Activated CD4-positive, alpha-beta memory T cell treated with anti-CD3 and anti-CD28 coated beads for 36 hours (primary cell): Measurements from ENCODE around the gene LARP4B. TPM values are rescaled to one million over a fixed set of nuclear protein-coding genes. Genes with fewer than 3 reads are reported as not detected.

Experiments
- CTCF ChIA-PET: fragments of 350-600 bp; sonication (Branson Sonifier 250); formaldehyde crosslinking; loops from one replicate; lab custom pipeline; 2021; ENCODE audit warnings: antibody characterized with exemption, inconsistent platforms; lab: Charles Lee
- POLR2A ChIA-PET: fragments of 350-600 bp; sonication (Branson Sonifier 250); formaldehyde crosslinking; loops from one replicate; lab custom pipeline; 2021; ENCODE audit warnings: antibody characterized with exemption; lab: Charles Lee
- DNase-seq: peaks from one replicate; pipeline ENCODE4 v3.0.0-alpha.2; 2020
- H3K27ac Mint-ChIP-seq: one replicate; pipeline ENCODE4 v1.8.0; 2021; ENCODE audit warnings: mixed read lengths
- H3K27me3 Mint-ChIP-seq: one replicate; pipeline ENCODE4 v1.8.0; 2021; ENCODE audit warnings: mixed read lengths
- H3K36me3 Mint-ChIP-seq: one replicate; pipeline ENCODE4 v1.8.0; 2021; ENCODE audit warnings: mixed read lengths
- H3K4me1 Mint-ChIP-seq: one replicate; pipeline ENCODE4 v1.8.0; 2021; ENCODE audit warnings: low read depth, mixed read lengths
- H3K4me3 Mint-ChIP-seq: one replicate; pipeline ENCODE4 v1.8.0; 2021; ENCODE audit warnings: mild to moderate bottlenecking, mixed read lengths
- H3K9me3 Mint-ChIP-seq: one replicate; pipeline ENCODE4 v1.8.0; 2021; ENCODE audit warnings: mixed read lengths
- intact Hi-C: fragments of 100-400 bp; cut with micrococcal nuclease; formaldehyde crosslinking; loops from one replicate; pipeline ENCODE4 v1.15.1; 2023
- total RNA-seq, 2 experiments: library from RNA; stranded (reverse); gene quantifications; one replicate each; pipeline ENCODE4 v1.2.3, GENCODE V29; 2021

LARP4B gene
- total RNA-seq, 2 experiments from 2014 or later, result 92.1 to 95.0 TPM

GRCh38 chr10:968546-969199, 37.2 kb upstream of the LARP4B start:
- ChIA-PET CTCF (no interaction called here), POLR2A (no interaction called here)
- peaks cover 7% of the 10 kb centered on the region for H3K4me1 Mint-ChIP-seq
- no peak for DNase-seq
- H3K27me3 Mint-ChIP-seq, result peaks cover 18% of the 10 kb centered on the region
- H3K36me3 Mint-ChIP-seq, result no peaks in the 10 kb centered on the region
- H3K9me3 Mint-ChIP-seq, result peaks cover 3% of the 10 kb centered on the region
- intact Hi-C loops, result no loop called here
- H3K27ac Mint-ChIP-seq, result no peak overlapping the region
- no peak overlapping the region for H3K4me3 Mint-ChIP-seq

- H3K4me3 Mint-ChIP-seq, result no peak overlapping the region
- no peak for DNase-seq
- intact Hi-C loops, result no loop called here
- peaks cover 7% of the 10 kb centered on the region for H3K4me1 Mint-ChIP-seq
- H3K27ac Mint-ChIP-seq, result no peak overlapping the region
- H3K27me3 Mint-ChIP-seq, result peaks cover 18% of the 10 kb centered on the region
- POLR2A ChIA-PET, result no interaction called here
- CTCF ChIA-PET, result interaction anchor here (0.6 kb wide), 1 partner anchor 52 kb away, joined by 4 read pairs; no protein-coding TSS in a partner anchor
- H3K36me3 Mint-ChIP-seq, result no peaks in the 10 kb centered on the region
- no peaks in the 10 kb centered on the region for H3K9me3 Mint-ChIP-seq
These were observed 35.1 kb upstream of the LARP4B start for GRCh38 chr10:966466-967235.

- Mint-ChIP-seq H3K36me3 (no peaks in the 10 kb centered on the region), H3K4me3 (no peak overlapping the region), H3K27ac (no peak overlapping the region), H3K9me3 (no peaks in the 10 kb centered on the region), H3K4me1 (peaks cover 7% of the 10 kb centered on the region), H3K27me3 (peaks cover 16% of the 10 kb centered on the region)
- ChIA-PET CTCF (no interaction called here), POLR2A (no interaction called here)
- intact Hi-C loops, result no loop called here
- DNase-seq, result no peak
These were observed 33.5 kb upstream of the LARP4B start for GRCh38 chr10:964988-965417.

- H3K27ac Mint-ChIP-seq, result no peak overlapping the region
- intact Hi-C loops, result no loop called here
These were observed 32.9 kb upstream of the LARP4B start for GRCh38 chr10:964321-964987.

GRCh38 chr10:963655-964054, 32.1 kb upstream of the LARP4B start:
- no peak overlapping the region for H3K27ac Mint-ChIP-seq
- H3K4me3 Mint-ChIP-seq, result no peak overlapping the region
- no peak for DNase-seq
- peaks cover 7% of the 10 kb centered on the region for H3K27me3 Mint-ChIP-seq
- CTCF ChIA-PET, result no interaction called here
- peaks cover 7% of the 10 kb centered on the region for H3K4me1 Mint-ChIP-seq
- POLR2A ChIA-PET, result no interaction called here
- intact Hi-C loops, result no loop called here
- no peaks in the 10 kb centered on the region for H3K36me3 Mint-ChIP-seq
- H3K9me3 Mint-ChIP-seq, result no peaks in the 10 kb centered on the region

More at GRCh38 chr10:964321-964987, 32.9 kb upstream of the LARP4B start:
- Mint-ChIP-seq H3K4me3 (no peak overlapping the region), H3K4me1 (peaks cover 7% of the 10 kb centered on the region), H3K9me3 (no peaks in the 10 kb centered on the region), H3K27me3 (peaks cover 12% of the 10 kb centered on the region), H3K36me3 (no peaks in the 10 kb centered on the region)
- DNase-seq, result no peak
- ChIA-PET CTCF (no interaction called here), POLR2A (no interaction called here)

GRCh38 chr10:963186-963585, 31.7 kb upstream of the LARP4B start:
- ChIA-PET POLR2A (no interaction called here), CTCF (no interaction called here)
- no peak for DNase-seq
- no peaks in the 10 kb centered on the region for H3K36me3 Mint-ChIP-seq
- H3K4me1 Mint-ChIP-seq, result peaks cover 7% of the 10 kb centered on the region
- H3K27ac Mint-ChIP-seq, result no peak overlapping the region
- peaks cover 2% of the 10 kb centered on the region for H3K27me3 Mint-ChIP-seq
- intact Hi-C loops, result no loop called here
- H3K4me3 Mint-ChIP-seq, result no peak overlapping the region
- no peaks in the 10 kb centered on the region for H3K9me3 Mint-ChIP-seq

GRCh38 chr10:962342-962741, 30.8 kb upstream of the LARP4B start:
- Mint-ChIP-seq H3K9me3 (no peaks in the 10 kb centered on the region), H3K27ac (no peak overlapping the region), H3K4me3 (no peak overlapping the region), H3K36me3 (no peaks in the 10 kb centered on the region), H3K4me1 (peaks cover 5% of the 10 kb centered on the region), H3K27me3 (peaks cover 2% of the 10 kb centered on the region)
- POLR2A ChIA-PET, result no interaction called here
- intact Hi-C loops, result no loop called here
- DNase-seq, result no peak
- CTCF ChIA-PET, result no interaction called here

- Mint-ChIP-seq H3K4me3 (no peak overlapping the region), H3K27me3 (peaks cover 2% of the 10 kb centered on the region), H3K4me1 (no peaks in the 10 kb centered on the region), H3K36me3 (no peaks in the 10 kb centered on the region), H3K9me3 (no peaks in the 10 kb centered on the region), H3K27ac (no peak overlapping the region)
- DNase-seq, result no peak
- CTCF ChIA-PET, result no interaction called here
- intact Hi-C loops, result no loop called here
- POLR2A ChIA-PET, result no interaction called here
These were observed 27.4 kb upstream of the LARP4B start for GRCh38 chr10:958856-959255.

GRCh38 chr10:958106-958505, 26.6 kb upstream of the LARP4B start:
- intact Hi-C loops, result no loop called here
- POLR2A ChIA-PET, result no interaction called here
- Mint-ChIP-seq H3K9me3 (no peaks in the 10 kb centered on the region), H3K27ac (no peak overlapping the region), H3K36me3 (no peaks in the 10 kb centered on the region), H3K4me3 (no peak overlapping the region), H3K4me1 (no peaks in the 10 kb centered on the region), H3K27me3 (peaks cover 4% of the 10 kb centered on the region)
- CTCF ChIA-PET, result no interaction called here
- DNase-seq, result no peak

- DNase-seq, result no peak
- POLR2A ChIA-PET, result no interaction called here
- Mint-ChIP-seq H3K27ac (no peak overlapping the region), H3K9me3 (no peaks in the 10 kb centered on the region), H3K4me1 (no peaks in the 10 kb centered on the region), H3K4me3 (no peak overlapping the region), H3K27me3 (peaks cover 4% of the 10 kb centered on the region), H3K36me3 (no peaks in the 10 kb centered on the region)
- intact Hi-C loops, result no loop called here
- CTCF ChIA-PET, result no interaction called here
These were observed 24.3 kb upstream of the LARP4B start for GRCh38 chr10:955820-956217.

- intact Hi-C loops, result no loop called here
- H3K9me3 Mint-ChIP-seq, result no peaks in the 10 kb centered on the region
- no peaks in the 10 kb centered on the region for H3K4me1 Mint-ChIP-seq
- H3K4me3 Mint-ChIP-seq, result no peak overlapping the region
- CTCF ChIA-PET, result no interaction called here
- H3K36me3 Mint-ChIP-seq, result no peaks in the 10 kb centered on the region
- POLR2A ChIA-PET, result no interaction called here
- H3K27ac Mint-ChIP-seq, result no peak overlapping the region
- no peak for DNase-seq
- H3K27me3 Mint-ChIP-seq, result peaks cover 4% of the 10 kb centered on the region
These were observed 23.8 kb upstream of the LARP4B start for GRCh38 chr10:955127-955819.

- intact Hi-C loops, result no loop called here
- H3K4me1 Mint-ChIP-seq, result no peaks in the 10 kb centered on the region
- no peak overlapping the region for H3K4me3 Mint-ChIP-seq
- no peaks in the 10 kb centered on the region for H3K36me3 Mint-ChIP-seq
- CTCF ChIA-PET, result no interaction called here
- DNase-seq, result no peak
- H3K27me3 Mint-ChIP-seq, result peaks cover 1% of the 10 kb centered on the region
- POLR2A ChIA-PET, result no interaction called here
- no peak overlapping the region for H3K27ac Mint-ChIP-seq
- no peaks in the 10 kb centered on the region for H3K9me3 Mint-ChIP-seq
These were observed 22.9 kb upstream of the LARP4B start for GRCh38 chr10:954396-954795.
